Uterus (tissue), 2 donors: ENCODE results near the gene AHCYL2.

Source experiments
- POLR2A ChIP-seq, 2 donors: fragments of 450-650 bp; IDR thresholded peaks; one replicate each; pipeline ENCODE4 v1.6.1; 2016; ENCODE audit warnings: antibody characterized with exemption in 2 of 2, mild to moderate bottlenecking in 1 of 2, moderate library complexity in 1 of 2
- TF ChIP-seq, protein P1 (sequence below), 4 experiments: fragments of 200-600 bp in 2 of 4; fragments of 450-650 bp in 2 of 4; sonication (generic) in 2 of 4; IDR thresholded peaks; one replicate each; pipeline ENCODE4 v1.5.1; 2016 to 2019; ENCODE audit warnings: antibody characterized with exemption in 4 of 4, mild to moderate bottlenecking in 2 of 4, moderate library complexity in 1 of 4

DNA sequence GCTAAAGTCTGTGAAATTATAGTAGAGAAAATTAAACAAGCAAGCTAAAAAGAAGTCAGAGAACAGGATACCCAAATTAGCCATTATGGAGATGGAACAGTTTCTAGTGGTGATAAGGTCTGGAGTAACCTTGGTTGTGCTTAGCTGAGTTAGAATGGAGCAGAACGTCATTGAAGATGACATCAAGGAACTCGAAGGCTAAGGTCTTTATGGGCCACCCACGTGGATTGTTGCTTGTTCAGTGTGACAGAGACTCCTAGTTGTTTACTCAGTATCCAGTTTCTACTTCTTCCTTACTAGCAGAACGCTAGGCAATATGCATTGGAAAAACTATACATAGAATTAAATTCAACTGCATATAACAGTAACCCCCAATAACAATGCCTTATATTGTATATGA is 39.7 kb downstream of the AHCYL2 start:
- TF ChIP-seq, protein P1, sequence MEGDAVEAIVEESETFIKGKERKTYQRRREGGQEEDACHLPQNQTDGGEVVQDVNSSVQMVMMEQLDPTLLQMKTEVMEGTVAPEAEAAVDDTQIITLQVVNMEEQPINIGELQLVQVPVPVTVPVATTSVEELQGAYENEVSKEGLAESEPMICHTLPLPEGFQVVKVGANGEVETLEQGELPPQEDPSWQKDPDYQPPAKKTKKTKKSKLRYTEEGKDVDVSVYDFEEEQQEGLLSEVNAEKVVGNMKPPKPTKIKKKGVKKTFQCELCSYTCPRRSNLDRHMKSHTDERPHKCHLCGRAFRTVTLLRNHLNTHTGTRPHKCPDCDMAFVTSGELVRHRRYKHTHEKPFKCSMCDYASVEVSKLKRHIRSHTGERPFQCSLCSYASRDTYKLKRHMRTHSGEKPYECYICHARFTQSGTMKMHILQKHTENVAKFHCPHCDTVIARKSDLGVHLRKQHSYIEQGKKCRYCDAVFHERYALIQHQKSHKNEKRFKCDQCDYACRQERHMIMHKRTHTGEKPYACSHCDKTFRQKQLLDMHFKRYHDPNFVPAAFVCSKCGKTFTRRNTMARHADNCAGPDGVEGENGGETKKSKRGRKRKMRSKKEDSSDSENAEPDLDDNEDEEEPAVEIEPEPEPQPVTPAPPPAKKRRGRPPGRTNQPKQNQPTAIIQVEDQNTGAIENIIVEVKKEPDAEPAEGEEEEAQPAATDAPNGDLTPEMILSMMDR (IDR thresholded peaks at IDR 0.05), result no peak
- no peak for TF ChIP-seq POLR2A (IDR thresholded peaks at IDR 0.05)
